SK-N-SH treated with all-trans-retinoic acid at 6 μM for 48 hours (cell line): ENCODE measurements around the gene ACOD1.
"Not testable (repeated sequence)": the region's sequence is repeated elsewhere in the genome, so short reads cannot be mapped to it uniquely, and the experiment has no call there.

Experiments
- ARNTL ChIP-seq: fragments of 450-650 bp; formaldehyde crosslinking; IDR thresholded peaks from 2 replicates; pipeline ENCODE4 v1.5.0; 2020; ENCODE audit warnings: low read depth, mild to moderate bottlenecking, moderate library complexity, borderline replicate concordance
- CSDC2 ChIP-seq: fragments of 250-450 bp; sonication (Bioruptor Pico); IDR thresholded peaks from 2 replicates; pipeline ENCODE4 v1.5.0; 2020; ENCODE audit warnings: mild to moderate bottlenecking, moderate library complexity
- GLIS3 ChIP-seq: fragments of 250-450 bp; sonication (Bioruptor Pico); IDR thresholded peaks from 2 replicates; pipeline ENCODE4 v1.5.0; 2020; ENCODE audit warnings: mild to moderate bottlenecking, moderate library complexity
- ISL1 ChIP-seq: fragments of 250-450 bp; sonication (Bioruptor Pico); IDR thresholded peaks from 2 replicates; pipeline ENCODE4 v2.1.2; 2022; ENCODE audit warnings: mild to moderate bottlenecking, moderate library complexity
- PPARA ChIP-seq: fragments of 250-450 bp; sonication (Bioruptor Pico); IDR thresholded peaks from 2 replicates; pipeline ENCODE4 v1.5.0; 2020; ENCODE audit warnings: mild to moderate bottlenecking, borderline replicate concordance
- SNAI2 ChIP-seq: fragments of 250-450 bp; sonication (Bioruptor Pico); IDR thresholded peaks from 2 replicates; pipeline ENCODE4 v1.5.0; 2020; ENCODE audit warnings: mild to moderate bottlenecking, moderate library complexity
- ZFP3 ChIP-seq: fragments of 250-450 bp; sonication (Bioruptor Pico); IDR thresholded peaks from 2 replicates; pipeline ENCODE4 v1.5.0; 2020; ENCODE audit warnings: mild to moderate bottlenecking, moderate library complexity
- ZFP30 ChIP-seq: fragments of 450-650 bp; formaldehyde crosslinking; IDR thresholded peaks from 2 replicates; pipeline ENCODE4 v1.5.0; 2022; ENCODE audit warnings: mild to moderate bottlenecking, moderate library complexity
- ZNF565 ChIP-seq: fragments of 450-650 bp; formaldehyde crosslinking; conservative IDR thresholded peaks from 2 replicates; pipeline ENCODE4 v1.5.0; 2020; ENCODE audit warnings: low read depth, mild to moderate bottlenecking, moderate library complexity
- ZNF8 ChIP-seq: fragments of 450-650 bp; formaldehyde crosslinking; IDR thresholded peaks from 2 replicates; pipeline ENCODE4 v1.5.0; 2020; ENCODE audit warnings: mild to moderate bottlenecking, moderate library complexity
- TF ChIP-seq, protein P1 (sequence below): fragments of 250-450 bp; sonication (Bioruptor Pico); IDR thresholded peaks from 2 replicates; pipeline ENCODE4 v1.8.0; 2020; ENCODE audit warnings: mild to moderate bottlenecking, moderate library complexity, borderline replicate concordance
- TF ChIP-seq, protein P2 (sequence below): fragments of 250-450 bp; sonication (Bioruptor Pico); IDR thresholded peaks from 2 replicates; pipeline ENCODE4 v1.8.0; 2021; ENCODE audit warnings: low read depth, mild to moderate bottlenecking, moderate library complexity, borderline replicate concordance
- TF ChIP-seq, protein P3 (sequence below): fragments of 250-450 bp; sonication (Bioruptor Pico); IDR thresholded peaks from 2 replicates; pipeline ENCODE4 v1.5.1; 2021; ENCODE audit warnings: mild to moderate bottlenecking, moderate library complexity

DNA sequence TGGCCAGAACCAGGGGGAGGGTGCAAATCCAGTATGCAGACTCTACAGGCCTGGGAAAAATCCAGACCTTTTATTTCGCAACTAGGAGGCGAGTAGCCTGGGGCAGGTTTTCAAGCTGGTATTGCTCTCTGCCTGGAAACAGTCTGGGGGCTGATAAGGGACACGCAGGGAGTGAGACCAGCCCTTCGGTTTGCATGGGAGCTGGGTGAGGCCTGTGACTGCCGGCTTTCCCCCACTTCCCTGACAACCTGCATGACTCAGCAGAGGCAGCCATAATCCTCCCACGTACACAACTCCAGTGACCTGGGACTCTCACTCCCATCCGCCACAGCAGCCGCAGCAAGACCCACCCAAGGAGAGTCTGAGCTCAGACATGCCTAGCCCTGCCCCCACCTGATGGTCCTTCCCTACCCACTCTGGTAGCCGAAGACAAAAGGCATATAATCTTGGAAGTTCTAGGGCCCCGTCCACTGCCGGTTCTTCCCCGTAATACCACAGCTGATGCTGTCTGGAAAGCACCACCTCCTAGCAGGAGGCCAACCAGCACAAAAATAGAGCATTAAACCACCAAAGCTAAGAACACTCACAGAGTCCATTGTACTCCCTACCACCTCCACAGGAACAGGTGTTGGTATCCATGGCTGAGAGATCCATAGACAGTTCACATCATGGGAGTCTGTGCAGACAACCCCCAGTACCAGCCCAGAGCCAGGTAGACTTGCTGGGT, 30.4 kb upstream of the ACOD1 start:
- not testable (repeated sequence) for TF ChIP-seq ZFP3 (CRISPR knock-in tag); ISL1; ARNTL (CRISPR knock-in tag); PPARA; CSDC2 (CRISPR knock-in tag); ZFP30; ZNF565 (CRISPR knock-in tag); SNAI2 (CRISPR knock-in tag); GLIS3 (CRISPR knock-in tag); ZNF8
- TF ChIP-seq, protein P1, sequence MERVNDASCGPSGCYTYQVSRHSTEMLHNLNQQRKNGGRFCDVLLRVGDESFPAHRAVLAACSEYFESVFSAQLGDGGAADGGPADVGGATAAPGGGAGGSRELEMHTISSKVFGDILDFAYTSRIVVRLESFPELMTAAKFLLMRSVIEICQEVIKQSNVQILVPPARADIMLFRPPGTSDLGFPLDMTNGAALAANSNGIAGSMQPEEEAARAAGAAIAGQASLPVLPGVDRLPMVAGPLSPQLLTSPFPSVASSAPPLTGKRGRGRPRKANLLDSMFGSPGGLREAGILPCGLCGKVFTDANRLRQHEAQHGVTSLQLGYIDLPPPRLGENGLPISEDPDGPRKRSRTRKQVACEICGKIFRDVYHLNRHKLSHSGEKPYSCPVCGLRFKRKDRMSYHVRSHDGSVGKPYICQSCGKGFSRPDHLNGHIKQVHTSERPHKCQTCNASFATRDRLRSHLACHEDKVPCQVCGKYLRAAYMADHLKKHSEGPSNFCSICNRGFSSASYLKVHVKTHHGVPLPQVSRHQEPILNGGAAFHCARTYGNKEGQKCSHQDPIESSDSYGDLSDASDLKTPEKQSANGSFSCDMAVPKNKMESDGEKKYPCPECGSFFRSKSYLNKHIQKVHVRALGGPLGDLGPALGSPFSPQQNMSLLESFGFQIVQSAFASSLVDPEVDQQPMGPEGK (CRISPR knock-in tag): not testable (repeated sequence)
- TF ChIP-seq, protein P2, sequence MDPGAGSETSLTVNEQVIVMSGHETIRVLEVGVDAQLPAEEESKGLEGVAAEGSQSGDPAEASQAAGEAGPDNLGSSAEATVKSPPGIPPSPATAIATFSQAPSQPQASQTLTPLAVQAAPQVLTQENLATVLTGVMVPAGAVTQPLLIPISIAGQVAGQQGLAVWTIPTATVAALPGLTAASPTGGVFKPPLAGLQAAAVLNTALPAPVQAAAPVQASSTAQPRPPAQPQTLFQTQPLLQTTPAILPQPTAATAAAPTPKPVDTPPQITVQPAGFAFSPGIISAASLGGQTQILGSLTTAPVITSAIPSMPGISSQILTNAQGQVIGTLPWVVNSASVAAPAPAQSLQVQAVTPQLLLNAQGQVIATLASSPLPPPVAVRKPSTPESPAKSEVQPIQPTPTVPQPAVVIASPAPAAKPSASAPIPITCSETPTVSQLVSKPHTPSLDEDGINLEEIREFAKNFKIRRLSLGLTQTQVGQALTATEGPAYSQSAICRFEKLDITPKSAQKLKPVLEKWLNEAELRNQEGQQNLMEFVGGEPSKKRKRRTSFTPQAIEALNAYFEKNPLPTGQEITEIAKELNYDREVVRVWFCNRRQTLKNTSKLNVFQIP (CRISPR knock-in tag): not testable (repeated sequence)
- TF ChIP-seq, protein P3, sequence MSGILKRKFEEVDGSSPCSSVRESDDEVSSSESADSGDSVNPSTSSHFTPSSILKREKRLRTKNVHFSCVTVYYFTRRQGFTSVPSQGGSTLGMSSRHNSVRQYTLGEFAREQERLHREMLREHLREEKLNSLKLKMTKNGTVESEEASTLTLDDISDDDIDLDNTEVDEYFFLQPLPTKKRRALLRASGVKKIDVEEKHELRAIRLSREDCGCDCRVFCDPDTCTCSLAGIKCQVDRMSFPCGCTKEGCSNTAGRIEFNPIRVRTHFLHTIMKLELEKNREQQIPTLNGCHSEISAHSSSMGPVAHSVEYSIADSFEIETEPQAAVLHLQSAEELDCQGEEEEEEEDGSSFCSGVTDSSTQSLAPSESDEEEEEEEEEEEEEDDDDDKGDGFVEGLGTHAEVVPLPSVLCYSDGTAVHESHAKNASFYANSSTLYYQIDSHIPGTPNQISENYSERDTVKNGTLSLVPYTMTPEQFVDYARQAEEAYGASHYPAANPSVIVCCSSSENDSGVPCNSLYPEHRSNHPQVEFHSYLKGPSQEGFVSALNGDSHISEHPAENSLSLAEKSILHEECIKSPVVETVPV (CRISPR knock-in tag): not testable (repeated sequence)
